Vagina (tissue), 2 donors: Measurements from ENCODE around the gene CD93.

Source experiments
- POLR2A ChIP-seq, 2 donors: fragments of 450-650 bp; IDR thresholded peaks; one replicate each; pipeline ENCODE4 v1.6.1; 2017; ENCODE audit warnings: antibody characterized with exemption in 2 of 2, mild to moderate bottlenecking in 2 of 2, moderate library complexity in 2 of 2
- POLR2AphosphoS5 ChIP-seq, 2 donors: sonication (generic); formaldehyde crosslinking; IDR thresholded peaks; one replicate each; pipeline ENCODE4 v1.9.0; 2017; ENCODE audit warnings: antibody characterized with exemption in 2 of 2, mild to moderate bottlenecking in 2 of 2, low read depth in 1 of 2; ENCODE audit not compliant: insufficient read depth in 1 of 2
- TF ChIP-seq, protein P1 (sequence below), 3 experiments: fragments of 450-650 bp in 2 of 3; fragments of 200-600 bp in 1 of 3; sonication (generic) in 1 of 3; IDR thresholded peaks; one replicate each; pipeline ENCODE4 v1.5.1; 2017 to 2019; ENCODE audit warnings: antibody characterized with exemption in 3 of 3, mild to moderate bottlenecking in 2 of 3, moderate library complexity in 2 of 3

DNA sequence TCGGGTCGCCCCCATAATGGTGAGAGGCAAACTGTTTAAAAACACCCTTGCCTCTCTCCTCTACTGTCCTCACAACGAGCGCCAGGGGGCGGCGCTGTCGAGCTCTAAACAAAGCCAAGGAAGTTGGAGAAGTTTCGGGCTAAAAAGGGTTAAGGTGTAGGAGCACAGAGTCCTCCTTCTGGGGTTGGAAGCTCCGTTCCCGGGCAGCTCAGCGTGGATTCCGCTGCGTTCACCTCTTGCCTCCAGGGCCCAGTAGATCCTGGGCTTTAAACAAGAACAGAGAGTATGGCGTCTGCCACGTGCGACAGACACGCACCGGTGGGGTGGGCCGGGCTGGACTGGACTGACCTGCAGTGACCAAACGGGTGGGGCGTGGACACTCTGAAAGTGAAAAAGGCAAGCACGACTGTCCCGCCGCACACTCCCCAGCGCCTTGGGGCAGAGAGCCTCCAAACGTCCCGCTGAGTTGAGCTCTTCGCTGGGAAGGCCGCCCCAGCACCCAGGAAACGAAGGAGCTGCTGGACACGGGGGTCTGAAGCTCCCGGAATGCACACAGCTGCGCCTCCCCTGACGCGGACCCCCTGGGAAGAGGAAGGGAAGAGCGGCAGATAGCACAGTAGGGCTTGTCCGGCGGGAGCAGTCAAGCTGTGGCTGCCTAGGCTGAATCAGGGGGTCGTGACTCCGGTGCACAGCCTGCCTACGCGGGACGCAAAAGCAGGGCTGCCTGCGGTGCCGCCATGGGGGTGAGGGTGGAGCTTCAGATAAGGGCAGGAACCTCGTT is 35.1 kb downstream of the CD93 start:
- TF ChIP-seq, protein P1, sequence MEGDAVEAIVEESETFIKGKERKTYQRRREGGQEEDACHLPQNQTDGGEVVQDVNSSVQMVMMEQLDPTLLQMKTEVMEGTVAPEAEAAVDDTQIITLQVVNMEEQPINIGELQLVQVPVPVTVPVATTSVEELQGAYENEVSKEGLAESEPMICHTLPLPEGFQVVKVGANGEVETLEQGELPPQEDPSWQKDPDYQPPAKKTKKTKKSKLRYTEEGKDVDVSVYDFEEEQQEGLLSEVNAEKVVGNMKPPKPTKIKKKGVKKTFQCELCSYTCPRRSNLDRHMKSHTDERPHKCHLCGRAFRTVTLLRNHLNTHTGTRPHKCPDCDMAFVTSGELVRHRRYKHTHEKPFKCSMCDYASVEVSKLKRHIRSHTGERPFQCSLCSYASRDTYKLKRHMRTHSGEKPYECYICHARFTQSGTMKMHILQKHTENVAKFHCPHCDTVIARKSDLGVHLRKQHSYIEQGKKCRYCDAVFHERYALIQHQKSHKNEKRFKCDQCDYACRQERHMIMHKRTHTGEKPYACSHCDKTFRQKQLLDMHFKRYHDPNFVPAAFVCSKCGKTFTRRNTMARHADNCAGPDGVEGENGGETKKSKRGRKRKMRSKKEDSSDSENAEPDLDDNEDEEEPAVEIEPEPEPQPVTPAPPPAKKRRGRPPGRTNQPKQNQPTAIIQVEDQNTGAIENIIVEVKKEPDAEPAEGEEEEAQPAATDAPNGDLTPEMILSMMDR (IDR thresholded peaks at IDR 0.05), result peak; percentile 11 to 62 (median 41)
- TF ChIP-seq POLR2AphosphoS5 (IDR thresholded peaks at IDR 0.05; ENCODE audit: insufficient read depth in 1 of 2, low read depth in 1 of 2) (peak; percentile 44 to 50), POLR2A (IDR thresholded peaks at IDR 0.05) (no peak)
